Panc1 (cell line): Measurements from ENCODE around the gene MSLN.
"Not testable (repeated sequence)": the region's sequence is repeated elsewhere in the genome, so short reads cannot be mapped to it uniquely, and the experiment has no call there.

ENCODE experiments used
- CTCF ChIP-seq: fragments of 450-650 bp; IDR thresholded peaks from 2 replicates; pipeline ENCODE4 v1.5.1; 2017; ENCODE audit warnings: mild to moderate bottlenecking
- POLR2AphosphoS5 ChIP-seq: IDR thresholded peaks from 2 replicates; pipeline ENCODE4 v1.6.1; 2012; ENCODE audit warnings: mild to moderate bottlenecking, low read depth, low read length, moderate library complexity
- REST ChIP-seq, 2 experiments: IDR thresholded peaks; 2 replicates each; pipeline ENCODE4 v1.6.1; 2011 to 2012; ENCODE audit warnings: low read depth in 2 of 2, control low read depth in 1 of 2, low read length in 1 of 2, mild to moderate bottlenecking in 1 of 2, moderate library complexity in 1 of 2; ENCODE audit not compliant: insufficient read depth in 1 of 2
- SIN3A ChIP-seq: IDR thresholded peaks from 2 replicates; pipeline ENCODE4 v1.6.1; 2012; ENCODE audit warnings: low read depth, mild to moderate bottlenecking, low read length, moderate library complexity, borderline replicate concordance; ENCODE audit not compliant: insufficient read depth
- TCF7L2 ChIP-seq: IDR thresholded peaks from 2 replicates; pipeline ENCODE4 v1.6.1; 2011; ENCODE audit warnings: mild to moderate bottlenecking, low read depth, low read length, inconsistent platforms

- TF ChIP-seq CTCF; REST (IDR thresholded peaks at IDR 0.05; ENCODE audit: insufficient read depth in 1 of 2, low read depth in 2 of 2, low read length in 1 of 2); POLR2AphosphoS5; TCF7L2; SIN3A: not testable (repeated sequence)
These were observed 6.4 kb upstream of the MSLN start for GRCh38 chr16:754121-754607.
